Measurements from ENCODE around the gene DAD1.

The DAD1 gene

GRCh38 chr14:22517117-22517720 is 71.8 kb downstream of the DAD1 start:
- no peak for DNase-seq (ENCODE audit: low spot score)

GRCh38 chr14:22515929-22516328 is 73.1 kb downstream of the DAD1 start:
- no peak for DNase-seq (ENCODE audit: low spot score)

Measured in iPS-NIHi11 (cell line).